Effector CD4-positive, alpha-beta T cell (primary cell): Measurements from ENCODE around the gene PNCK.

Experiments
- DNase-seq: peaks from one replicate; pipeline ENCODE4 v3.0.0-alpha.2; 2020

PNCK gene

DNA sequence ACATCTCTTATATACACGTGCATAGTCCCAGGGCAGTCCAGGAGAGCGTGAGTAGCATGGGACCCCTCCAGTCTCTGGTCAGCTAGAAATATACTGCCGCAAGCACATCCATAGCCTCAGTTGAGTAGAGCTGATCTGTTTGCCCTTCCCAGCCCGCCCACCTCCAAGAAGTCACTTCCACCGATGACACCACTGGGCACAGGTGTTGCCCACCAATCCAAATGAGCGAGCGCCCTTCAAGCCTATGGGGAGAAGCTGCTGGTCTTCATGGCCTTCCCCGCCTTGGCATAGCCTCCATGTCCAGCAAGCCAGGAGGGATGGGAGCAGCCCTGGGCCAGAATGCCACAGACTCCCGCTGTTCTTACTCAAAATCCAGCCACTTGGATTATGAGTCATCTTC lies 16.5 kb downstream of the PNCK start:
- no peak for DNase-seq

DNA sequence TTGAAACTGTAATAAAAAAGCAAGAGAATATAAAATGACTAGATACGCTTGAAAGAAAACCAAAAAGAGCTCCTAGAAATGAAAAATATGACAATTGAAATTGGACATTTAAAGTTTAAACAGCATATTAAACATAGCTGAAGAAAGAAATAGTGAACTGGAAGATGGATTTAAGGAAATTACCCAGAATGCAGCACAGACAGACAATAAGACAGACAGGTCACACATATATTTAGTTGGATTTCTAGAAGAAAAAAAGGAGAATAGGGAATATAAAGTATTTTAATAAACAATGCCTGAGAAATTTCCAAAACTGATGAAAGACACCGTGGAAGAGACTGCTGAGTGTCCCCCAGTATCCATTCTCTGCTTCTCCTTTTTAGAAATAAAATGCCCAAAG lies 20.1 kb downstream of the PNCK start:
- DNase-seq, result no peak

DNA sequence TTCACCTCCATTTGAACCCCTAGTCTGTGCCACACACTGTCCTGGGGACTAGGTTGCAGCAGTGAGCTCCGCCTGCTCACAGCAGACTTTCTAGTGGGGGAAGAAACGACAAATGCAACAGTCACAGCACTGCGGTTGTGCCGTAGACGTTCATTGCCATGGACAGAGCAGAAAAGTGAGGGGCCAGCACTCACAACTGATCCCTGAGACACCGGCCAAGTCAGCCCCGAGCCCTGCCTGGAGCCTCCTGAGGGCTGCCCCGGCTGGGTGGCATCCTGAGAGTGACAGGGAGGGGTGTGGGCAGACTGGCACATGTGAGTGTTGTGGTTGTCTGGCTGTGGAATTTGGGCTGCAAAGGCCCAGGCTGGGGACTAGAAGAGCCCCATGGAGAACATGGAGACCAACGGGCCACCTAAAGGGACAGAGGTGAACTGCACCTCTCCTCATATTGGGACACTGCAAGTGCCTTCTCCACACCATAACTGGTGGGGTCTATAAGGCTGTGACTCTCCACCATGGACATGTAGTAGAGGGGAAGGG lies 22.0 kb downstream of the PNCK start:
- DNase-seq, result no peak

GRCh38 chrX:153650959-153651358 lies 22.7 kb downstream of the PNCK start:
- no peak for DNase-seq

DNA sequence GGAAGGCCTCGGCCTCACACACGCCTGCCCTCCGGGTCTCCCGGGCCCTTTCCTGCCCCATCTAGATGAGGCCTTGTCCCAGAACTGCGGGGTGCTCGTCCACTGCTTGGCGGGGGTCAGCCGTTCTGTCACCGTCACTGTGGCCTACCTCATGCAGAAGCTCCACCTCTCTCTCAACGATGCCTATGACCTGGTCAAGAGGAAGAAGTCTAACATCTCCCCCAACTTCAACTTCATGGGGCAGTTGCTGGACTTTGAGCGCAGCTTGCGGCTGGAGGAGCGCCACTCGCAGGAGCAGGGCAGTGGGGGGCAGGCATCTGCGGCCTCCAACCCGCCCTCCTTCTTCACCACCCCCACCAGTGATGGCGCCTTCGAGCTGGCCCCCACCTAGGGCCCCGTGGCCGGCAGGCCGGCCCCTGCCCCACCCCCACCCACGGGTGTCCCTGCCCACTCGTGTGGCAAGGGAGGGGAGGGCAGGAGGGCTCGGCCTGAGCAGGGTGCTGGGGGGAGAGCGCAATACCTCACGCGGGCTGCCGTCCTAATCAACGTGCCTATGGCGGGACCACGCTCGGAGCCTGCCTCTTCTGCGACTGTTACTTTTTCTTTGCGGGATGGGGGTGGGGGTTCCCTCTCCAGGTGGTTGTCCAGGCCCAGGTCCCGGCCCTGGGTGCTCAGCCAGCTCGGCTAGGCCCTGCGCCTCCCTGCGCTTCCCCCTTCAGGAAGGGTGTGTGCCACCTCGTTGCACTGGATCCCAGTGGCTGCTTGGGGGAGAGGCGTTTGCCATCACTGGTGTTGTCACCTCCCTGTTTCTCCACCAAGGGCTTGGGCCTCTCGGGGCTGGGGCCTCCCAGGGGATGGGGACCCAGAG lies 23.5 kb downstream of the PNCK start:
- DNase-seq, result no peak

- DNase-seq, result no peak
Observed at GRCh38 chrX:153649178-153649914, 24.3 kb downstream of the PNCK start.

- DNase-seq, result no peak
Observed at GRCh38 chrX:153648358-153649177, 25.0 kb downstream of the PNCK start.

DNA sequence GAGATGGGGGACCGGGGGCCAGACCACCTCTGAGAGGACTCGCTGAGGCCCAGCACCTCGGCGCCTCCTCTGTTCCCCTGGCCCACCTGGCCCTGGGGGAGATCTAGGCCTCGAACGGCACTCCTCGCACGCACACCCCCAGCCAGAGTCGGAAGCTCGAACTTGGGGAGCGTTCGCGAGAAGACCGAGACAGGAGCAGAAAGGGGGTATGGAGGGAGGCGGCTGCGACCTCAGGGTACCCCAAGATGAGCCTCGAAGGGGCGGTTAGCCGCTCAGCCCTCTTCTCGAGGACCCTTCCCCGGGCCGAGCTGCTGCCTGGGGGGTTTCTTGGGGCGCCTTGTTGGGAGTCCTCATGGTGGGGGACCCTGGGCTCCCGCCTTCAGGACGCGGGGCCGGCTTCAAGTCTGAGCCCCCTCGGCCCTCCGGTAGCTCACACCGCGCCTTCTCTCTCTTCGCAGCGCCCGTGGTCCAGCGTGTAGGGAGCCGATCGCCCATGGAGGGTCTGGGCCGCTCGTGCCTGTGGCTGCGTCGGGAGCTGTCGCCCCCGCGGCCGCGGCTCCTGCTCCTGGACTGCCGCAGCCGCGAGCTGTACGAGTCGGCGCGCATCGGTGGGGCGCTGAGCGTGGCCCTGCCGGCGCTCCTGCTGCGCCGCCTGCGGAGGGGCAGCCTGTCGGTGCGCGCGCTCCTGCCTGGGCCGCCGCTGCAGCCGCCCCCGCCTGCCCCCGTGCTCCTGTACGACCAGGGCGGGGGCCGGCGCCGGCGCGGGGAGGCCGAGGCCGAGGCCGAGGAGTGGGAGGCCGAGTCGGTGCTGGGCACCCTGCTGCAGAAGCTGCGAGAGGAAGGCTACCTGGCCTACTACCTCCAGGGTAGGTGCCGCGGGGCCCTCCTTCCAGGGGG lies 25.9 kb downstream of the PNCK start:
- DNase-seq, result no peak

- no peak for DNase-seq
Observed at GRCh38 chrX:153646620-153647373, 26.8 kb downstream of the PNCK start, which contains the start of gene DUSP9. Gene DUSP9, plus strand, starts transcription at chrX:153647203. Its CDS starts 751 bp downstream, at chrX:153647954.

DNA sequence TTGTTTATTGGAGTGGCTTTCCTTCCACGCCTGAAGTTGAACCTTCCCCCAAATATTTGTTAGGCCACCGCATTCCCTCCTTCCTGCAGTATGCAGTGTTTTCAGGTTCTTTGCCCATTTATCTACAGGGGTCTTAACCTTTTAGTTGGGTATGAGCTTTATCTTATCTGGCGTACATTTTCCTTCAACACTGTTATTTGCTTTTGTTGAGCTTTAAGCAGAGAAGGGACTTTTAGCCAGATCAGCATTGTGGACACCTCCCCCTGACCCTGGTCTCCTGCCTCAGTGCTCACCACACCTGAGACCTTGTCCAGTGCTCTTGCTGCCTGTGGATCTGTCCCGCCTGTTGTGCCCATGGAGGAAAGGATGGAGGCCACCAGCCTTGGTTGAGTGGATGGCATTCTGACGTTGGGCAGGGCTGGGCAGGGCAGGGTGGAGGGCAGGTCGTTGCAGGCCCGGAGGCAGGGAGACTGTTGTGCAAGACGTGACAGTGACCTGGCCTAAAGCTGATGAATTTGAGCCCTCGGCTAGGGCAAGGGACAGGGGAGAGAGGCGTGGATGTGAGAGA lies 27.6 kb downstream of the PNCK start:
- no peak for DNase-seq

DNA sequence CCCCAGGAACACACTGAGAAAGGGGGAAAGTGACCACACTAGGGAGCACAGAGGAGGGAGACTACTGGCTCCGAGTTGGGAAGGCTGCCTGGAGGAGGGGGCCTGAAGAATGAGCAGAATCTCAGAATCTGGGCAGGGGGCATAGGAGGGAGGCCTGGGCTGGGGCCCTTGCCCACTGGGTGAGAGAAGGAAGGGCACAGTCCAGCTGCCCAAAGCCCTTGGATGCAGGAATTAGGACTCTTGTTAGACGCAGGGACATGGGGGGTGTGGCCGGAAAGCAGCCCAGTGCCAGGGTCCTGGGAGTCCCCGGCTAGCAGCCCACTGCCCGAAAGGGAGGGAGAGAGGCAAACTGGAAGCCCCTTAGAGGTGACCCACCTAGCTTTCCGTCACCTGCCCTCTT lies 28.5 kb downstream of the PNCK start:
- no peak for DNase-seq

- DNase-seq, result no peak
Observed at GRCh38 chrX:153644356-153645125, 29.1 kb downstream of the PNCK start.

DNA sequence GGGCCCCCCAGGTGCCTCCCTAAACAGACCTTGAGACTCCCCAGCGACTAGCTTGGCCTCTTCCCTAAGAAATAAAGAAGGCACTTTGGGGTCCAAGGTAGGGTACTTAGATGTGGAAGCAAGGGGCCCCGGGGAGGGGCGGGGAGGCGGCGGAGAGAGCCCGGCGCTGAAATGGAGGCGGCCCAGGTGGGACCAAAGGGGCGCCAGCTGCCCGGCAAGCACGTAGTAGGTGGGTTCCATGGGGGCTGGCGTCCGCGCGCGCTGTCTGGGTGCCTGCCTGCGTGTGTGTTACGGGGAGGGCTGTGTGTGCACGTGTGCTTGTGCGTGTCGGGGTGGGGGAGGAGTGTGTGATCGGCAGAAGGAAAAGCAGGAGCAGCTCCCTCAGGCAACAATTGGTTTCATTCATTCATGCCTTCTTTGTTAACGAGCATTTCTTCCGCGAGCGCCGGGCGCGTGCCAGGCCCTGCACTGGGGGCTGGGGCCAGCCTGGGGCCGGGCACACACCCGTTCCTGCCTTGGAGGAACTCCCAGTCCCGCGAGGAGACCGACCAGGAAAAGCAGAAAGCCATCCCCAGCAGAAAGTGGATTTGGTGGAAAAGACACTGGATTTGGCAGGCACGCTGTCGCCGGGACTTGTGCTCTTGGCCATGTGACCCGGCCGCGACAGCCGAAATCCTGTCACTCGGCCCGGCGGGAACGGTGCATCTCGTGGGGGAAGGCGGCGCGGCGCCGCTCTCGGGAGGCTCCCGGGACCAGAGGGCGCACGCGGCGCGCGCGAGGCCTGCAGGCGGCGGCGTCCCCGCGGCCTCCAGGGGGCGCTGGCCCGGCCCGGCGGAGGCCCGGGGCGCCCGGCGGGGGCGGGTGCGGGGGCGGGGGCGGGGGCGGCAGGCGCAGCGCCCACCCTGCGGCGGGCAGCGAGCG lies 29.9 kb downstream of the PNCK start:
- DNase-seq, result no peak

GRCh38 chrX:153642655-153643430 lies 30.8 kb downstream of the PNCK start:
- no peak for DNase-seq

GRCh38 chrX:153642051-153642654 lies 31.5 kb downstream of the PNCK start:
- no peak for DNase-seq

- no peak for DNase-seq
Observed at GRCh38 chrX:153641627-153642026, 32.0 kb downstream of the PNCK start.
